Cardiac muscle cell (in vitro differentiated cells and primary cell): ENCODE results near the gene VDAC2. TPM values are rescaled to one million over a fixed set of nuclear protein-coding genes. Genes with fewer than 3 reads are reported as not detected.

ENCODE experiments used
- DNase-seq, 2 donors: peaks; one replicate each; pipeline versions ENCODE4 v3.0.0 to v3.0.0-alpha.2; 2010 to 2017; ENCODE audit warnings: low read depth in 1 of 2, low spot score in 1 of 2
- H3K27ac ChIP-seq: fragments of 200-600 bp; sonication (generic); 2 replicates; pipeline ENCODE4 v1.5.1; 2016
- H3K27me3 ChIP-seq: fragments of 200-600 bp; sonication (generic); 2 replicates; pipeline ENCODE4 v1.6.0; 2016; ENCODE audit warnings: control low read depth
- H3K36me3 ChIP-seq: fragments of 200-600 bp; sonication (generic); 2 replicates; pipeline ENCODE4 v1.5.1; 2016; ENCODE audit warnings: control low read depth
- H3K4me1 ChIP-seq: fragments of 200-600 bp; sonication (generic); 2 replicates; pipeline ENCODE4 v1.8.1; 2017; ENCODE audit warnings: low read depth, mild to moderate bottlenecking, mixed run types
- H3K4me3 ChIP-seq: fragments of 200-600 bp; sonication (generic); 2 replicates; pipeline ENCODE4 v1.5.1; 2016; ENCODE audit warnings: mild to moderate bottlenecking
- H3K9me3 ChIP-seq: fragments of 200-600 bp; sonication (generic); 2 replicates; pipeline ENCODE4 v1.5.1; 2017; ENCODE audit warnings: low read depth, mild to moderate bottlenecking, control low read depth
- CTCF ChIP-seq: IDR thresholded peaks from 2 replicates; pipeline ENCODE4 v1.5.1; 2012; ENCODE audit warnings: low read depth, mild to moderate bottlenecking, low read length
- polyA plus RNA-seq: library from polyadenylated mRNA; unstranded; fragments of >200 nt; fragmentation: Nextera tagmentation; extraction: Ambion mirVana; gene quantifications from 2 replicates; pipeline ENCODE4 v1.2.1, GENCODE V29; 2016
- total RNA-seq: library from RNA; depleted of rRNA; stranded (reverse); fragments of >200 nt; gene quantifications from 2 replicates; pipeline ENCODE4 v1.2.3, GENCODE V29; 2016

Gene VDAC2
- total and polyA plus RNA-seq, 2 experiments from 2014 or later: 178 to 376 TPM

DNA sequence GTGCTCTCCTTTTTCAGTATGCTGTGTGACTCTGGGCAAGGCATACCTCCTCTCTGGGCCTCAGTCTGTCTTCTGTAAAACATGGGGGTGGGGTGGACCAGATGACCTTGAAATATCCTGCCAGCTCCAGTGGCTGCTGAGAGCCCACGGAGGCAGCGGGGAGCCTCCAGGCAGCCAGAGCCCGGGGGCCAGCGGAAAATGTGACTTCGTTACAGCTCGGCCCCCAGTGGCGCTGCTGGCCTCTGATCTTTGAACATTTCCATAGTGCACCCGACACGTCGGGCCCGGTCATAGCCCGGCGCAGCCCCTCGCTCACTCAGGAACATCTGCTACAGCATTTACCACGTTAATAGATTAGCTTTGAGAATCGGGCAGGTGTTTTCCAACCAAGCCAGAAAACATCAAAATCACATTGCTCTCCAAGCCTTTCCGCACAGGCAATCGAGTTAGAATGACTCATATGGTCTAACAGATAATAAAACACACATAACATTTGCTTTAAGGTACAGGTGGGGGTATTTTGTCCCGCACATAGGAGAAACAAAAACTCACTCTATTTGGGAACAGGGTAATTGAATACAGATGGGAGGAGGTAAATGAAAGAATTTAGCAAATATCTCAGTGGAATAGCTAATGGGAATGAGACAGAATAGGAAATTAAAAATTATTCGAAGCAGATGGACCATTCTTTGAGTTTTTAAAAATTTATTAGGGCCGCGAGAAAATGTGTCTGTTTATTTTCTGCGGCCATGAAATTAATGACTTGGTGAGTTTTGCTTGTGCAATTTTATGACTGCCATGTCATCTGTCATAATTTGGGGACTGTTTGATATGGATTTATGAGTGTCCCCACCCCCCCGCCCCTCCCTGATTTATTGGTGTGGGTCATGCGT, 51.5 kb downstream of the VDAC2 start:
- no peak overlapping the region for H3K4me3 ChIP-seq
- no peaks in the 10 kb centered on the region for H3K4me1 ChIP-seq
- no peaks in the 10 kb centered on the region for H3K27me3 ChIP-seq
- no peaks in the 10 kb centered on the region for H3K9me3 ChIP-seq
- no peak for TF ChIP-seq CTCF
- DNase-seq: no peak
- no peak overlapping the region for H3K27ac ChIP-seq
- no peaks in the 10 kb centered on the region for H3K36me3 ChIP-seq

DNA sequence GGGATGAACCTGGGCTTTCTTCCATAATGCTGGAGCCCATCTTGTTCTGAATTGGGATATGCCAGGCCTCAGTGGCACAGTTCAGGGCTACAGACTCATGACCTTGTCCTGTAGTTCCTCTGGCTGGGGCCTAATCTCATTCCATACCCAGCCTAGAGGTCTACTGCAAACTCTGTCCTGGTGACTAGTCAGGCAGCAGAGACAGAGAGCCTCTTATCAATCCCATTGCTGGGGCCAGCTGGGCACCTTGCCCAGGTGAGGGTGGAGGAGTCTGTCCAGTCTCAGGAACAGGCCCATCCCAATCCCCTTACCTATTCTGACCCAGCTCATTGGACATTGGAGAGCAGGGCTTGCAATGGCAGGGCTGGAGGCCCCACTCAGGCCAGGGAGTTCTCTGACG, 53.2 kb downstream of the VDAC2 start:
- Histone ChIP-seq H3K27ac (no peak overlapping the region), H3K4me3 (no peak overlapping the region), H3K27me3 (no peaks in the 10 kb centered on the region), H3K4me1 (no peaks in the 10 kb centered on the region), H3K9me3 (no peaks in the 10 kb centered on the region), H3K36me3 (no peaks in the 10 kb centered on the region)
- no peak for DNase-seq
- TF ChIP-seq CTCF: no peak

DNA sequence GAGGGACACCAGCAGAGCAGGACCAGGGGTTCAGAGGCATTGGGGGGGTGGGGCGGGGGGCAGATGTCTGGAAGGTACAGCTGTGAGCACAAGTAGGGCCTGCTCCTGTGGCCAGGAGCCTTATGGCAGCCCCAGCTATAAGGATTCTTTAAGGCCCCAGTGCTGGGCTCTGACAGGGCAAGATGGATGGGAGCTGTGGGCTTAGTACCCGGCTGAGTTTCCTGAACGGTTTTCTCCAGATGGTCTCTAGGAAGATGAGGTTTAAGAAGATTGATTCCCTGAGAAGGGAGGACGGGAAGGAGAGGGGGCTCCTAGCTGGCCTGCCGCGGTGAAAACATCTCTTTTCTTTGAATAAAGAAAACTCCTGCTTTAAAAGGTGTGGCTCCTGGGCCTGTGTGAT, 55.3 kb downstream of the VDAC2 start:
- DNase-seq: no peak
- no peak overlapping the region for H3K4me3 ChIP-seq

DNA sequence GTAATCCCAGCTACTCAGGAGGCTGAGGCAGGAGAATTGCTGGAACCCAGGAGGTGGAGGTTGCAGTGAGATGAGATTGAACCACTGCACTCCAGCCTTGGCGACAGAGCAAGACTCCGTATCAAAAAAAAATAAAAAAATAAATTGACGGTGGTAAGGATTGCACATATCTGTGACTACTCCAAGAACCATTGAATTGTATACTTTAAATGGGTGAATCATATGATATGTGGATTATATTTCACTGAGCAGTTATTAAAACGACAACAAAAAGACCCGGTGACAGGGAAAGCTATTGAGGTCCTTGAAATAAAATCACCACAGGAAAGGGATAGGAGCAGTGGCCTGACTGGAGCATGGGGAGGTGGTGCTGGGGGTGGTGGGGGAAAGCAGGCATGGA, 56.3 kb downstream of the VDAC2 start:
- Histone ChIP-seq H3K4me1 (no peaks in the 10 kb centered on the region), H3K27ac (no peak overlapping the region), H3K36me3 (no peaks in the 10 kb centered on the region), H3K27me3 (no peaks in the 10 kb centered on the region), H3K9me3 (no peaks in the 10 kb centered on the region), H3K4me3 (no peak overlapping the region)
- no peak for DNase-seq
- TF ChIP-seq CTCF: no peak

More for the DNA sequence above, 55.3 kb downstream of the VDAC2 start:
- Histone ChIP-seq H3K4me1 (no peaks in the 10 kb centered on the region), H3K27me3 (no peaks in the 10 kb centered on the region), H3K36me3 (no peaks in the 10 kb centered on the region), H3K9me3 (no peaks in the 10 kb centered on the region), H3K27ac (no peak overlapping the region)
- no peak for TF ChIP-seq CTCF

DNA sequence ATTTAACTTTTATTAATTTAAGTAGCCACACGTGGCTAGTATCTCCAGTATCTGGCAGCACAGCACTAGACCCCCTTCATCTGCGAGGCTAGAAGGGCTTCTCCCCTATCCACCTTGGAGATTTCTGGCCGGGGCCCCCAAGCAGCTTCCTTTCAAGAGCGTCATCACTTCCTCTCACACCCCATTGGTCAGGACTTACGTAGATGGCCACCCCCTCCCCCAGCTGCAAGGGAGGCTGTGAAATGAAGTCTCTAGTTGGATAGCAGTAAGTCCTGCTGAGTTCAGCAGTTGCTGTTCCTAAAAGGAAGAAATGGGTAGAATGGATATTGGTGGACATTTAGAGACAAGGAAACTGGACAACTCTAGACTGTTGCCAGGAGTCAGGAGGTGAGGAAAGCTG, 59.0 kb downstream of the VDAC2 start:
- DNase-seq: no peak
- Histone ChIP-seq H3K4me1 (no peaks in the 10 kb centered on the region), H3K27ac (no peak overlapping the region), H3K36me3 (no peaks in the 10 kb centered on the region), H3K27me3 (no peaks in the 10 kb centered on the region), H3K9me3 (no peaks in the 10 kb centered on the region), H3K4me3 (no peak overlapping the region)
- no peak for TF ChIP-seq CTCF
